Loucy (cell line): ENCODE measurements around the gene TPI1.
A peak's percentile ranks its signal among the peaks of the same experiment; 100 is the strongest.

Experiments used
- H2AFZ ChIP-seq: fragments of 200-600 bp; sonication (generic); 2 replicates; pipeline ENCODE4 v1.6.0; 2016; ENCODE audit warnings: antibody characterized with exemption, mild to moderate bottlenecking, low read length, moderate library complexity
- H3F3A ChIP-seq: fragments of 200-600 bp; 2 replicates; pipeline ENCODE4 v1.6.0; 2016; ENCODE audit warnings: antibody characterized with exemption, low read depth, mild to moderate bottlenecking
- H3K27me3 ChIP-seq: fragments of 200-600 bp; sonication (generic); 2 replicates; pipeline ENCODE4 v1.6.1; 2014; ENCODE audit warnings: low read length, mild to moderate bottlenecking; ENCODE audit not compliant: insufficient read depth, poor library complexity, severe bottlenecking
- H3K36me3 ChIP-seq: fragments of 200-600 bp; sonication (generic); 2 replicates; pipeline ENCODE4 v1.6.1; 2016; ENCODE audit warnings: low read length; ENCODE audit not compliant: insufficient read depth
- H3K4me1 ChIP-seq: fragments of 200-600 bp; sonication (generic); 2 replicates; pipeline ENCODE4 v1.5.1; 2014; ENCODE audit warnings: low read length, mild to moderate bottlenecking; ENCODE audit not compliant: insufficient read depth, poor library complexity, severe bottlenecking
- H3K4me2 ChIP-seq: fragments of 200-600 bp; sonication (generic); 2 replicates; pipeline ENCODE4 v1.6.0; 2014; ENCODE audit warnings: antibody characterized with exemption, low read length, low read depth, mild to moderate bottlenecking; ENCODE audit not compliant: poor library complexity, severe bottlenecking
- H3K4me3 ChIP-seq: fragments of 200-600 bp; sonication (generic); 2 replicates; pipeline ENCODE4 v1.5.1; 2014; ENCODE audit warnings: low read length, mild to moderate bottlenecking, mixed read lengths; ENCODE audit not compliant: poor library complexity, severe bottlenecking
- H3K79me2 ChIP-seq: fragments of 200-600 bp; sonication (generic); 2 replicates; pipeline ENCODE4 v1.6.1; 2014; ENCODE audit warnings: low read length; ENCODE audit not compliant: insufficient read depth
- H3K9ac ChIP-seq: fragments of 200-600 bp; sonication (generic); 2 replicates; pipeline ENCODE4 v1.6.0; 2014; ENCODE audit warnings: mild to moderate bottlenecking, low read depth, low read length, moderate library complexity; ENCODE audit not compliant: poor library complexity, severe bottlenecking
- H3K9me2 ChIP-seq: fragments of 200-600 bp; sonication (generic); replicated peaks from 2 replicates; pipeline ENCODE4 v1.6.1; 2016; ENCODE audit warnings: low read depth, low read length, mixed read lengths
- H3K9me3 ChIP-seq: fragments of 200-600 bp; sonication (generic); 2 replicates; pipeline ENCODE4 v1.6.1; 2014; ENCODE audit warnings: mild to moderate bottlenecking, antibody characterized with exemption, low read length, low read depth; ENCODE audit not compliant: insufficient read depth
- H4K20me1 ChIP-seq: fragments of 200-600 bp; sonication (generic); 2 replicates; pipeline ENCODE4 v1.6.0; 2014; ENCODE audit warnings: antibody characterized with exemption, low read length, mild to moderate bottlenecking; ENCODE audit not compliant: insufficient read depth, poor library complexity, severe bottlenecking
- EZH2phosphoT487 ChIP-seq: fragments of 200-600 bp; IDR thresholded peaks from 2 replicates; pipeline ENCODE4 v1.6.1; 2018; ENCODE audit warnings: antibody characterized with exemption, mild to moderate bottlenecking, moderate library complexity, borderline replicate concordance
- TF ChIP-seq, protein P1 (sequence below): fragments of 200-600 bp; sonication (generic); conservative IDR thresholded peaks from 2 replicates; pipeline ENCODE4 v1.5.1; 2014; ENCODE audit warnings: mild to moderate bottlenecking, antibody characterized with exemption, low read length

Gene TPI1

DNA sequence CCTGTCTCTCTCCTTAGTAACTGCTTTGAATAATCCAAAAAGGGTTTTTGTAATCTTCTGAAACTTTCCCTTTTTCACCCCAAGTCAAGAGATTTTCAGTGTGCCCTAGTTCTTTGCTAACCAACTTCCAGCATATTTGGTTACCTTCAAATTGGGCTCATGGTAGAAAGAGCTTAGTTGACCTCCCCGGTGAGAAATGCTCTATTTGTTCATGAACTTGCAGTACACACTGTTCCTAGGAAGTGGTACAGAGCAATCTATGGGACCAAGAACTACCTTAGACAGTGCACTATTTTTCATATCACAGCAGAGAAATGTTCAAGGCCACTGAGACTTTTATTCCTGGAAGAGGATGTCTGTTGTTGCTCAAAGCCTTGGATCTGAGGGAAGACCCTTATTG is 13.7 kb upstream of the TPI1 start:
- H3K4me2 ChIP-seq: peak overlapping the region; percentile 84
- H3K4me1 ChIP-seq: peaks cover 37% of the 10 kb centered on the region
- no peaks in the 10 kb centered on the region for H3K9me2 ChIP-seq
- TF ChIP-seq, protein P1, sequence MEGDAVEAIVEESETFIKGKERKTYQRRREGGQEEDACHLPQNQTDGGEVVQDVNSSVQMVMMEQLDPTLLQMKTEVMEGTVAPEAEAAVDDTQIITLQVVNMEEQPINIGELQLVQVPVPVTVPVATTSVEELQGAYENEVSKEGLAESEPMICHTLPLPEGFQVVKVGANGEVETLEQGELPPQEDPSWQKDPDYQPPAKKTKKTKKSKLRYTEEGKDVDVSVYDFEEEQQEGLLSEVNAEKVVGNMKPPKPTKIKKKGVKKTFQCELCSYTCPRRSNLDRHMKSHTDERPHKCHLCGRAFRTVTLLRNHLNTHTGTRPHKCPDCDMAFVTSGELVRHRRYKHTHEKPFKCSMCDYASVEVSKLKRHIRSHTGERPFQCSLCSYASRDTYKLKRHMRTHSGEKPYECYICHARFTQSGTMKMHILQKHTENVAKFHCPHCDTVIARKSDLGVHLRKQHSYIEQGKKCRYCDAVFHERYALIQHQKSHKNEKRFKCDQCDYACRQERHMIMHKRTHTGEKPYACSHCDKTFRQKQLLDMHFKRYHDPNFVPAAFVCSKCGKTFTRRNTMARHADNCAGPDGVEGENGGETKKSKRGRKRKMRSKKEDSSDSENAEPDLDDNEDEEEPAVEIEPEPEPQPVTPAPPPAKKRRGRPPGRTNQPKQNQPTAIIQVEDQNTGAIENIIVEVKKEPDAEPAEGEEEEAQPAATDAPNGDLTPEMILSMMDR: no peak
- TF ChIP-seq EZH2phosphoT487: no peak
- no peaks in the 10 kb centered on the region for H3K9me3 ChIP-seq
- H3K4me3 ChIP-seq: peak overlapping the region; percentile 82
- peaks cover 4% of the 10 kb centered on the region for H3F3A ChIP-seq
- H3K27me3 ChIP-seq: no peaks in the 10 kb centered on the region
- H3K79me2 ChIP-seq: peaks cover 54% of the 10 kb centered on the region
- H3K9ac ChIP-seq: peak overlapping the region; percentile 69
- peaks cover 38% of the 10 kb centered on the region for H3K36me3 ChIP-seq
- peaks cover 24% of the 10 kb centered on the region for H4K20me1 ChIP-seq
- no peak overlapping the region for H2AFZ ChIP-seq

- H3K79me2 ChIP-seq: peaks cover 50% of the 10 kb centered on the region
- peak overlapping the region; percentile 69 for H3K9ac ChIP-seq
- no peaks in the 10 kb centered on the region for H3K9me3 ChIP-seq
- H3K27me3 ChIP-seq: no peaks in the 10 kb centered on the region
- H3K4me2 ChIP-seq: peak overlapping the region; percentile 84
- no peaks in the 10 kb centered on the region for H3K9me2 ChIP-seq
- H3F3A ChIP-seq: peaks cover 4% of the 10 kb centered on the region
- peaks cover 40% of the 10 kb centered on the region for H3K36me3 ChIP-seq
- peak overlapping the region; percentile 82 for H3K4me3 ChIP-seq
- H3K4me1 ChIP-seq: peaks cover 33% of the 10 kb centered on the region
- no peak for TF ChIP-seq EZH2phosphoT487
- TF ChIP-seq, protein P1: no peak
- H2AFZ ChIP-seq: no peak overlapping the region
- peaks cover 24% of the 10 kb centered on the region for H4K20me1 ChIP-seq
These were observed 13.3 kb upstream of the TPI1 start for GRCh38 chr12:6854036-6854435.

GRCh38 chr12:6855322-6855721 is 12.0 kb upstream of the TPI1 start:
- H3K9ac ChIP-seq: no peak overlapping the region

More at GRCh38 chr12:6855322-6855721, 12.0 kb upstream of the TPI1 start:
- Histone ChIP-seq H3K9me3 (no peaks in the 10 kb centered on the region), H3K79me2 (peaks cover 37% of the 10 kb centered on the region), H3K4me3 (no peak overlapping the region), H3K36me3 (peaks cover 46% of the 10 kb centered on the region), H4K20me1 (peaks cover 24% of the 10 kb centered on the region), H3K27me3 (no peaks in the 10 kb centered on the region), H3F3A (peaks cover 4% of the 10 kb centered on the region), H3K9me2 (no peaks in the 10 kb centered on the region), H3K4me2 (no peak overlapping the region), H3K4me1 (peaks cover 22% of the 10 kb centered on the region), H2AFZ (no peak overlapping the region)
- TF ChIP-seq, protein P1: no peak
- TF ChIP-seq EZH2phosphoT487: no peak
